Parathyroid adenoma (tissue), 2 donors: ENCODE results near the gene CSRNP2.

ENCODE experiments used
- H2AFZ ChIP-seq: fragments of 300-600 bp; sonication (generic); one replicate; pipeline ENCODE4 v1.7.0; 2017; ENCODE audit warnings: antibody characterized with exemption, mild to moderate bottlenecking
- H3K27ac ChIP-seq: fragments of 300-600 bp; sonication (generic); one replicate; pipeline ENCODE4 v1.7.0; 2017
- H3K27me3 ChIP-seq: fragments of 300-600 bp; sonication (generic); one replicate; pipeline ENCODE4 v1.7.0; 2017; ENCODE audit warnings: low read length; ENCODE audit not compliant: control insufficient read depth, insufficient read depth
- H3K36me3 ChIP-seq: fragments of 300-600 bp; sonication (generic); one replicate; pipeline ENCODE4 v1.7.0; 2017; ENCODE audit warnings: low read length; ENCODE audit not compliant: control insufficient read depth, insufficient read depth
- H3K4me1 ChIP-seq: fragments of 300-600 bp; sonication (generic); one replicate; pipeline ENCODE4 v1.7.0; 2017; ENCODE audit warnings: control low read depth
- H3K4me2 ChIP-seq: fragments of 300-600 bp; sonication (generic); one replicate; pipeline ENCODE4 v1.7.0; 2017; ENCODE audit warnings: low read length
- H3K4me3 ChIP-seq: fragments of 300-600 bp; sonication (generic); one replicate; pipeline ENCODE4 v1.7.0; 2017; ENCODE audit warnings: low read depth, low read length
- H3K79me2 ChIP-seq: fragments of 300-600 bp; sonication (generic); one replicate; pipeline ENCODE4 v1.7.0; 2017; ENCODE audit warnings: control low read depth
- H3K9ac ChIP-seq: fragments of 300-600 bp; sonication (generic); one replicate; pipeline ENCODE4 v1.7.0; 2017; ENCODE audit warnings: mild to moderate bottlenecking
- H3K9me3 ChIP-seq: fragments of 300-600 bp; sonication (generic); one replicate; pipeline ENCODE4 v1.7.0; 2017; ENCODE audit warnings: low read length; ENCODE audit not compliant: control insufficient read depth
- TF ChIP-seq, protein P1 (sequence below): fragments of 300-600 bp; sonication (generic); IDR thresholded peaks from one replicate; pipeline ENCODE4 v1.7.0; 2017; ENCODE audit warnings: antibody characterized with exemption, mild to moderate bottlenecking
- donor health status: primary hyperparathyroidism.

Gene CSRNP2

GRCh38 chr12:51033457-51034089 lies 49.8 kb downstream of the CSRNP2 start:
- Histone ChIP-seq H3K4me1 (no peaks in the 10 kb centered on the region), H3K79me2 (no peaks in the 10 kb centered on the region), H3K9me3 (no peaks in the 10 kb centered on the region), H3K9ac (no peak overlapping the region), H3K27me3 (no peaks in the 10 kb centered on the region), H3K4me3 (no peak overlapping the region), H3K36me3 (no peaks in the 10 kb centered on the region), H3K4me2 (no peak overlapping the region), H2AFZ (no peak overlapping the region), H3K27ac (no peak overlapping the region)
- TF ChIP-seq, protein P1, sequence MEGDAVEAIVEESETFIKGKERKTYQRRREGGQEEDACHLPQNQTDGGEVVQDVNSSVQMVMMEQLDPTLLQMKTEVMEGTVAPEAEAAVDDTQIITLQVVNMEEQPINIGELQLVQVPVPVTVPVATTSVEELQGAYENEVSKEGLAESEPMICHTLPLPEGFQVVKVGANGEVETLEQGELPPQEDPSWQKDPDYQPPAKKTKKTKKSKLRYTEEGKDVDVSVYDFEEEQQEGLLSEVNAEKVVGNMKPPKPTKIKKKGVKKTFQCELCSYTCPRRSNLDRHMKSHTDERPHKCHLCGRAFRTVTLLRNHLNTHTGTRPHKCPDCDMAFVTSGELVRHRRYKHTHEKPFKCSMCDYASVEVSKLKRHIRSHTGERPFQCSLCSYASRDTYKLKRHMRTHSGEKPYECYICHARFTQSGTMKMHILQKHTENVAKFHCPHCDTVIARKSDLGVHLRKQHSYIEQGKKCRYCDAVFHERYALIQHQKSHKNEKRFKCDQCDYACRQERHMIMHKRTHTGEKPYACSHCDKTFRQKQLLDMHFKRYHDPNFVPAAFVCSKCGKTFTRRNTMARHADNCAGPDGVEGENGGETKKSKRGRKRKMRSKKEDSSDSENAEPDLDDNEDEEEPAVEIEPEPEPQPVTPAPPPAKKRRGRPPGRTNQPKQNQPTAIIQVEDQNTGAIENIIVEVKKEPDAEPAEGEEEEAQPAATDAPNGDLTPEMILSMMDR = no peak

GRCh38 chr12:51033048-51033447 lies 50.3 kb downstream of the CSRNP2 start:
- Histone ChIP-seq H3K4me1 (no peaks in the 10 kb centered on the region), H3K27ac (no peak overlapping the region), H3K79me2 (no peaks in the 10 kb centered on the region), H3K9me3 (no peaks in the 10 kb centered on the region), H3K36me3 (no peaks in the 10 kb centered on the region), H3K27me3 (no peaks in the 10 kb centered on the region), H3K4me3 (no peak overlapping the region), H3K4me2 (no peak overlapping the region), H3K9ac (no peak overlapping the region), H2AFZ (no peak overlapping the region)
- TF ChIP-seq, protein P1 = no peak

DNA sequence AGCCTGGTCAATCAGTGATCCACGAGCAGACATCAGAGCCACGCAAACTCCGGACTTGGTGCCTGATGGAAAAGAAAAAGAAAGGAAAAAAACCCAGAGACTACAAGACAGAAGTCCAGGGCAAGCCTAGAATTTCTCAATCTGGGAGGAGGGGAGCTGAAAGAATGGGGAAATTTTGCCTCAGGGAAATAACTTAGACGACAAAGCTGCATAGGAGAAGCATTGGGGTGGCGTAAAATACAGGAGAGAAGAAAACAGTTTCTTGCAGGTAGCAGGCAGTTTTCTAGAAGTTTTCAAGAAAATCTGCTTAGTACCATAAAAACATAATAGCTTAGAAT lies 54.6 kb downstream of the CSRNP2 start:
- Histone ChIP-seq H3K36me3 (no peaks in the 10 kb centered on the region), H3K9ac (no peak overlapping the region), H3K79me2 (peaks cover 10% of the 10 kb centered on the region), H3K27me3 (no peaks in the 10 kb centered on the region), H3K4me1 (peaks cover 6% of the 10 kb centered on the region), H3K27ac (no peak overlapping the region), H3K9me3 (no peaks in the 10 kb centered on the region), H3K4me3 (no peak overlapping the region), H3K4me2 (no peak overlapping the region), H2AFZ (peak overlapping the region; percentile 27)
- TF ChIP-seq, protein P1 = no peak

DNA sequence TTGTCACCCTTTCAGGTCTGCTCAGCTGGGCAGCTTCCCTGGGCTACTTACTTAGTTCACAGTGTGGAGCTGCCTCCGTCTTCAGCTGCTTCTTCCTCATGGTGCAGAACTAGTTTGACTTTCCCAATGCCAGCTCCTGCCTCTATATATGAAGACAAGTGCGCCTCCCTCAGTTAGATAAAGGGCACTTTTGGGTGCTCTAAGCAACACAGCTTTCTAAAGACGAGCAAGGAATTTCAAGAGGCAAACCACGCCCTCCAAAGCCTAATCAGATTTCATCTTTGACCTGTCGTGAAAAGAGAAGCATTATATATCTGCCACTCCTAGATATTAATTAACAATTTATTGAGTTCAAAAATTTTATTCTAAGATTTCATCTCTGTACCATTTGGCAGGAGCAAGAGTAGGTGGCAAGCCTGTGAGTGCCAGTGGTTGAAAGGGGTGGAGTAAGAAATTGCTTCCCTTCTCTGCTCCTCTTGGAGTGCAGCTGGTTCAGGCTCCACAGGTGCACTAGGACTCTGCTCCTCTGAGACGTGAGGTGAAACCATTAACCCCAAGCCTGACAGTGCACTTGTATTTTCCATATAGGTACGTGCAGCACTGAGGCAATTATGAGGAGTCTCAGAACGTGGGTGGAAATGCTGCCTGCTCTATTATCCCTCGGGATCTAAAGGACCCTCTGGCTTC lies 55.1 kb downstream of the CSRNP2 start:
- H3K4me3 ChIP-seq = no peak overlapping the region
- TF ChIP-seq, protein P1 = peak; percentile 28
- no peak overlapping the region for H3K9ac ChIP-seq
- H3K4me1 ChIP-seq = peaks cover 9% of the 10 kb centered on the region
- H3K36me3 ChIP-seq = no peaks in the 10 kb centered on the region
- H3K79me2 ChIP-seq = peaks cover 15% of the 10 kb centered on the region
- no peak overlapping the region for H3K4me2 ChIP-seq
- no peak overlapping the region for H3K27ac ChIP-seq
- no peaks in the 10 kb centered on the region for H3K9me3 ChIP-seq
- H2AFZ ChIP-seq = peak overlapping the region; percentile 27
- H3K27me3 ChIP-seq = no peaks in the 10 kb centered on the region
